ENCODE data around the gene RP9.

GRCh38 chr7:33142585-33142984, 33.4 kb upstream of the RP9 start:
- TF ChIP-seq CTCF (IDR thresholded peaks at IDR 0.05), result no peak
- no peak for TF ChIP-seq POLR2A (IDR thresholded peaks at IDR 0.05)

Data from heart left ventricle (tissue), 13 donors.